ENCODE data around the gene GNA12.

- TF ChIP-seq EZH2 (IDR thresholded peaks at IDR 0.05), result no peak
- TF ChIP-seq CTCF (IDR thresholded peaks at IDR 0.05), result no peak
Measured at GRCh38 chr7:2802504-2803341, 41.4 kb downstream of the GNA12 start.

All from neural progenitor cell (in vitro differentiated cells).